HG03097 (cell line): ENCODE data around the gene CD48.

Source experiments
- ATAC-seq: cut with Tn5 transposase; IDR thresholded peaks from one replicate; pipeline ENCODE4 v1.9.1; 2021; ENCODE audit not compliant: unreplicated experiment, low FRiP score

CD48 gene

DNA sequence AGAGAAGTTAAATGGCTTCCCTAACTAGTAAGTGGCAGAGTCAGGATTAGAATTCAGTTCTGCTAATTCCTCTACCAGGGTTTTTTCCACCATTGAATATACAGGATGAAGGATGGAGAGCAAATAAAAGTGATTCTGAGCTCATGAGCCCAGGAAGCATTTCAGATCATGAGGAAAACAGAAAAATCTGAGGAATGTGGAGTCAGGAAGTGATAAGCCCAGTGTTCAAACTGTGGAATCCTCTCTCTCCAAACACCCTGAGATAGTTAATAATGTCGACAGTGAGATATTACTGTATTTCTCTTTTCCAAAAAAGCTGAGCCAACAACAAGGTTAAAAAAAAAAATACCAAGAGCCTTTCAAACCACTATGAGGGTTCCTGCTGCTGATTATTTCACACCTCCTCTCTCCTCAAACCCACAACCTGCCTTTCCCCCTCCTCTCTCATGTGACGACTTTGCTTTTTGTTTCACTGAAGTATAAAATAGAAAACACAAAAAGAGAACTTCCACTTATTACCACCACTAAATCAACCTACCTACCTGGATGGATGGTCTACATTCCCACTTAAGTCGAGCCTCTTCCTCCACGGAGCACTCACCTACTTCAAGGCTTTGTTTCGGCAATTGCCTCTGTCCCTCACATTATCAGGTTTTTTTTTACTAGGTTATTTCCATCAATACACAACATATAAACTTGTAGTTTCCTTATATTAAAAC is 73.6 kb downstream of the CD48 start:
- ATAC-seq: no peak

- no peak for ATAC-seq
Observed at GRCh38 chr1:160637065-160637464, 74.6 kb downstream of the CD48 start.

GRCh38 chr1:160636547-160636946 is 75.1 kb downstream of the CD48 start:
- ATAC-seq: no peak

- no peak for ATAC-seq
Observed at GRCh38 chr1:160636076-160636475, 75.5 kb downstream of the CD48 start.

- ATAC-seq: no peak
Observed at GRCh38 chr1:160634543-160635491, 76.8 kb downstream of the CD48 start.

DNA sequence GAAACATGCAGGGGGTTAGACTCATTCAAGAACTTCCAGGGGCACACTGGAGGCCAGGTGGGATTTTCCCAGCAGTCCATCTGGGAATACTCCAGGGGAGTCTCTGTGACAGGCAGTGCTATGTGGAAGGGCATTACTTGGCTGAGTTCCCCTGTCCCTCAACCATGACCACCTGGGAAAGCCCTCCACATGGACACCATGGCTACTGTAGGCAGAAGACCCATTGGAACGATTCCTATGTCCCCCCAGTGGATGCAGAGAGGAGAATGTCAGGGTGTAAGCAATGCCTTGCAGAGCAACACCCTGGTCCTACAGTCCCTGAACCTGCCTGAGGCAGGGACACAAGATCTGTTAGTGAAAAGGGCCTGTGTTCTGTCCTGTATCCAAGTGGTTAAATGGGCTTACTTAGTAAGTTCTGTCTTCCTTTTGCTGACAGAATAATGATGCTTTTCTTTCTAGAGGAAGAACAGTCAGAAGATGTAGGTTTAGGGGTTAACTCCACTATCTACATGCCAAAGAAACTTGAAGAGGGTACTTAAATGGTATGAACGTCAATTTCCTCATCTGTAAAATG is 78.2 kb downstream of the CD48 start:
- no peak for ATAC-seq

DNA sequence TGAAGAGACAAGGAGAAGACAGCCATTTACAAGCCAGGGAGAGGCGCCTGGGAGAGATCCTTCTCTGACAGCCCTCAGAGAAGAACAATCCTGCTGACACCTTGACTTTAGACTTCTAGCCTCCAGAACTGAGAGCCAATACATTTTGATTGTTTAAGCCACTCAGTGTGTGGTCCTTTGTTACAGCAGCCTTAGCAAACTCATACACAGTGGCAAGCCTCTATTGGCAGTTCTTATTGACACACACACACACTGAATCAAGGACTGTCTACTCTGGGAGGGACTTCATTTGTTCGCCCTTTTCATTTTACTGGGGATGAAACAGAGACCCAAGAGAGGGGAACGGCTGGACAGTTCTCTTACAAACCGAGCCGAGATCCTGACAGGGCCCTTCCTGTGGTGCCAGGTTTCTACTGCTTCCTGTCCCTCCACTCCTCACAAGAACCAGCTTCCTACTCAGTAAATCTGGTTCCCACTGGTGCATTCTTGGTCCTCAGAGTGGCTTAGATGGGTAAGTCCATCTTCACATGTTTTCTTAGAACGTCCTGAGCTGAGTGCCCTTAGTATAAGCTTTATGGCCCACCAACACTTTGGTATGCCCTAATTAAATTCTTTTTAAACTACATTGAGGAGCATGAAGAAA is 79.5 kb downstream of the CD48 start:
- ATAC-seq: no peak

DNA sequence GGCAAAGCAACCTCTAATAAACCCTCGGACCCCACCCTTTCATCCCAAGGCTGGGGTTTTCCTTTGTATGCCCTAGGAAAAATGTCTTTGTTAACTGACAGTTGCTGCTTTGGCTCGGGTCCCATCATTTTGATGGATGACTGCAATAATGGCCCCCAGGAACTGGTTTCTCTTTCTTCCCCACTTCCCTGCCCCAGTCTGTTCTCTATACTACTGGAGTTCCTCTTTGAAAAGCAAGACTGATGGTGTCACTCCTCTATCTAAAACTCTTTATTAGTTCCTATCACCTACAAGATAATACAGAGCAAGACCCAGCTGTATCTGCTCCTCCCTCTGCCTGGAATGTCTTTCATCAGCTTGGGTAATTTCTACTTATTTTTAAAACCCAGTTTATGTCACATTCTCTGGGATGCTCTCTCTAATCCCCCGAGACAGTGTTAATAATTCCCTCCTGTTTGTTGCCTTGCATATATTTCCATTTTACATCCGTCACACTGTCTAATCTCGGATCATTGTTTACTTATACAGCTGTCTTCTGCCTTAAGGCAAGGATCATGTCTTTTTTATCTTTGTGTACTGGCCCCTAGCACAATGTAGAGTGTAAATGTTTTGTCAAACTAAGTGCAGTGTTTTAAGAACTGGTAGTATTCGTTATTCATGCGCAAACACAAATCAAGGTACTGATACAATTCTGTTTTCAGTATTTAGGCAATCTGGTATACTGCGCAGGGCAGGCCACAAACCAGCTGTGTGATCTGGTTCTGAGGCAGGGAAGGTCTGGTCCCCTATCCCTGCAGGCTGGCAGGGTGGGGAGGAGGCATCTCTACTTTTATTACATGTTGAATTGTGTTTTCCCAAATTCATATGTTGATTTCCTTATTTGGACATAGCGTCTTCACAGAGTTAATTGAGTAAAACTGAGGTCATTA is 80.8 kb downstream of the CD48 start:
- ATAC-seq: no peak

DNA sequence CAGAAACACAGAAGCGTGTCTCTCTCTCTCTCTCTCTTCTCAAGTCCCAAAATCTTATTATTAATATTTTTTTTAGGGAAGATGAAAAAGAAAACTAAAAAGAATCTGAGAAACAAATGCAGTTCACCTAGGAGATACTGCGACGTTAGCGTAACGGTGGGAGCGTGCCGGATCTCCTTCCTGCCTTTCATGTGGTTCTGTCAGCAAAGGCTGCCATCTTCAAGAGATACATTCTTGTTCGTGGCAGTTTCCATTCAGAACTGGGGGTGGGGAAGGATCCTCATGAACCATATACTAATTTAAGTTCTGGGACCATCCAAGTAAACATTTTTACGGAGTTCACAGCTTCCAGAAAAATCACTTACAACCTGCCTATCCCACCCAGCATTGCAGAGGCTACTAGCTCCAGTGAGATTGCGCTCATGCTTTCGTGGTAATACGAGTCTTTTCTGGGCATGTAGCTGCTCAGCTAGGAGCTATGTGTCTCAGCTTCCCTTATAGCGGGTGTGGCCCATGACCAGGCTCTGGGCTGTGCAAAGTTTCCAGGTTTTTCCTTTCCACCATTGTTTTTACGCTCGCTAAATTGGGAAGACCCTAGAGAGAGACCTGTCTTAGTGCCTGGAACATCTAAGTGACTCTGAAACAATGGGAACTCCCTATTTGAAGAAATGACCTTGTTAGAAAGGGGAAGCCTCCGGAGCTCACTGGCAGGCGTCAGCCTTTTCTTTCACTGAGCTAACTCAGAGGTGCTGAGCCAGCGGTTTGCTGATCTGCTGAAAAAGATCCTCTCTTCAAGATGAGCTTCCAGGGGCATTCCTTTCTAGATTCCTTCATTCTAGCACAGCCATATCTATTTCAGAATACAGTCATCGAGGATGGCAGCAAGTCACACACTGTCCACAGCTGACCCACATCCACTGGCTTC is 82.1 kb downstream of the CD48 start:
- no peak for ATAC-seq

- ATAC-seq: no peak
Observed at GRCh38 chr1:160628799-160629263, 82.8 kb downstream of the CD48 start.
